ENCODE data around the gene ZNF628.

The ZNF628 gene

GRCh38 chr19:55529636-55530234 lies 53.3 kb downstream of the ZNF628 start:
- H3K4me1 ChIP-seq (ENCODE audit: control insufficient read depth, low read length), result no peaks in the 10 kb centered on the region
- no peaks in the 10 kb centered on the region for H4K20me1 ChIP-seq (ENCODE audit: control insufficient read depth, insufficient read depth, low read depth, low read length)
- no peaks in the 10 kb centered on the region for H3K9me2 ChIP-seq (replicated peaks; ENCODE audit: control insufficient read depth, low read length)
- no peak overlapping the region for H3K4me3 ChIP-seq (ENCODE audit: low read length)
- no peak overlapping the region for H3K27ac ChIP-seq (ENCODE audit: low read depth, low read length)
- no peaks in the 10 kb centered on the region for H3K36me3 ChIP-seq (ENCODE audit: control insufficient read depth, low read length)
- H3K27me3 ChIP-seq (ENCODE audit: control insufficient read depth, low read length), result no peaks in the 10 kb centered on the region
- H3K9me3 ChIP-seq (ENCODE audit: control insufficient read depth, insufficient read depth, low read length), result peaks cover 16% of the 10 kb centered on the region; the same call in 1 of the 2 replicates
- no peaks in the 10 kb centered on the region for H3K79me2 ChIP-seq (ENCODE audit: control insufficient read depth, low read length)
- no peak for TF ChIP-seq EZH2phosphoT487 (IDR thresholded peaks at IDR 0.05; ENCODE audit: borderline replicate concordance, low read length)
- TF ChIP-seq, protein P1, sequence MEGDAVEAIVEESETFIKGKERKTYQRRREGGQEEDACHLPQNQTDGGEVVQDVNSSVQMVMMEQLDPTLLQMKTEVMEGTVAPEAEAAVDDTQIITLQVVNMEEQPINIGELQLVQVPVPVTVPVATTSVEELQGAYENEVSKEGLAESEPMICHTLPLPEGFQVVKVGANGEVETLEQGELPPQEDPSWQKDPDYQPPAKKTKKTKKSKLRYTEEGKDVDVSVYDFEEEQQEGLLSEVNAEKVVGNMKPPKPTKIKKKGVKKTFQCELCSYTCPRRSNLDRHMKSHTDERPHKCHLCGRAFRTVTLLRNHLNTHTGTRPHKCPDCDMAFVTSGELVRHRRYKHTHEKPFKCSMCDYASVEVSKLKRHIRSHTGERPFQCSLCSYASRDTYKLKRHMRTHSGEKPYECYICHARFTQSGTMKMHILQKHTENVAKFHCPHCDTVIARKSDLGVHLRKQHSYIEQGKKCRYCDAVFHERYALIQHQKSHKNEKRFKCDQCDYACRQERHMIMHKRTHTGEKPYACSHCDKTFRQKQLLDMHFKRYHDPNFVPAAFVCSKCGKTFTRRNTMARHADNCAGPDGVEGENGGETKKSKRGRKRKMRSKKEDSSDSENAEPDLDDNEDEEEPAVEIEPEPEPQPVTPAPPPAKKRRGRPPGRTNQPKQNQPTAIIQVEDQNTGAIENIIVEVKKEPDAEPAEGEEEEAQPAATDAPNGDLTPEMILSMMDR (IDR thresholded peaks at IDR 0.05; ENCODE audit: low read depth, low read length, poor library complexity, severe bottlenecking), result no peak
- H3K4me2 ChIP-seq (ENCODE audit: low read length), result no peak overlapping the region
- peaks cover 6% of the 10 kb centered on the region for H3F3A ChIP-seq (ENCODE audit: control insufficient read depth, insufficient read depth)

DNA sequence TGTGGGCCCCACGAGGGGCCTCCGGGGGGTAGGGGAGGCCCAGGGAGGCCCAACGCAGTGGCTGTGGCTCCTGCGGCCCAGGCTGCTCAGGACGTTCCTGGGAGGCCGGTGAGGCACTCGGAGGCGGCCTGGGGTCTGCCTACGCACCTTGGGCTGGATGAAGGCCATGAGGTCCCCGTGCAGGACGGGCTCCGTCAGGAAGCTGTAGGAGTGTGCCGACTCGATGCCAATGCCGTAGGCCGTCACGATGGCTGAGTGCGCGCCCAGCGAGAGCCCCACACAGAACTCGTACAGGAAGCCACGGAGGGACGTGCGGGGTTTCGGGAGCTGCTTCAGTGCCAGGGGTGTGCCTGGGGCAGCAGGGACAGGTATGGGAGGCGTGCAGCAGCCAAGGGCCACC lies 54.6 kb downstream of the ZNF628 start:
- peaks cover 6% of the 10 kb centered on the region for H3F3A ChIP-seq (ENCODE audit: control insufficient read depth, insufficient read depth)
- no peaks in the 10 kb centered on the region for H3K4me1 ChIP-seq (ENCODE audit: control insufficient read depth, low read length)
- H4K20me1 ChIP-seq (ENCODE audit: control insufficient read depth, insufficient read depth, low read depth, low read length), result no peaks in the 10 kb centered on the region
- no peak overlapping the region for H3K27ac ChIP-seq (ENCODE audit: low read depth, low read length)
- H3K9me3 ChIP-seq (ENCODE audit: control insufficient read depth, insufficient read depth, low read length), result peaks cover 16% of the 10 kb centered on the region; the same call in 1 of the 2 replicates
- TF ChIP-seq, protein P1 (IDR thresholded peaks at IDR 0.05; ENCODE audit: low read depth, low read length, poor library complexity, severe bottlenecking), result no peak
- no peak for TF ChIP-seq EZH2phosphoT487 (IDR thresholded peaks at IDR 0.05; ENCODE audit: borderline replicate concordance, low read length)
- H3K4me3 ChIP-seq (ENCODE audit: low read length), result no peak overlapping the region
- H3K9me2 ChIP-seq (replicated peaks; ENCODE audit: control insufficient read depth, low read length), result no peaks in the 10 kb centered on the region
- H3K36me3 ChIP-seq (ENCODE audit: control insufficient read depth, low read length), result no peaks in the 10 kb centered on the region
- H3K4me2 ChIP-seq (ENCODE audit: low read length), result no peak overlapping the region
- H3K79me2 ChIP-seq (ENCODE audit: control insufficient read depth, low read length), result no peaks in the 10 kb centered on the region
- H3K27me3 ChIP-seq (ENCODE audit: control insufficient read depth, low read length), result no peaks in the 10 kb centered on the region

Data from DOHH2 (cell line).